Measurements from ENCODE around the gene DGUOK. TPM values are rescaled to one million over a fixed set of nuclear protein-coding genes. Genes with fewer than 3 reads are reported as not detected.

The DGUOK gene
- total and polyA plus RNA-seq, 10 of the 15 experiments (the other 5 are each of a cell fraction or from before 2014, with no cell fraction given), result 64.4 to 234 (median 91.4) TPM

GRCh38 chr2:73913414-73914054 lies 13.1 kb upstream of the DGUOK start:
- no peak overlapping the region for H2AFZ ChIP-seq (ENCODE audit: control insufficient read depth, low read depth, low read length)
- no peak for TF ChIP-seq TCF7 (IDR thresholded peaks at IDR 0.05; ENCODE audit: borderline replicate concordance)
- TF ChIP-seq HCFC1 (IDR thresholded peaks at IDR 0.05; ENCODE audit: low read length), result no peak
- TF ChIP-seq ZBTB40 (IDR thresholded peaks at IDR 0.05; ENCODE audit: borderline replicate concordance), result no peak
- TF ChIP-seq FOXM1 (IDR thresholded peaks at IDR 0.05; ENCODE audit: low read depth, low read length), result no peak
- TF ChIP-seq IRF3 (IDR thresholded peaks at IDR 0.05), result no peak
- no peak for TF ChIP-seq HSF1 (IDR thresholded peaks at IDR 0.05; ENCODE audit: low read depth, low read length)
- no peak for TF ChIP-seq SP1 (IDR thresholded peaks at IDR 0.05; ENCODE audit: low read depth, low read length)
- no peaks in the 10 kb centered on the region for H3K36me3 ChIP-seq (ENCODE audit: control insufficient read depth in 2 of 2, insufficient read depth in 2 of 2, low read length in 1 of 2)
- no peaks in the 10 kb centered on the region for H3K9me3 ChIP-seq (replicated peaks; ENCODE audit: control insufficient read depth, insufficient read depth, low read length)
- BruUV-seq (replicated peaks), result no TSS peak
- CTCF ChIA-PET, result interaction anchor here (1.6 kb wide), 1 partner anchor 90 kb away, joined by 5 read pairs; no protein-coding TSS in a partner anchor
- POLR2A ChIA-PET, result no interaction called here
- H3K4me1 ChIP-seq (ENCODE audit: control insufficient read depth, insufficient read depth, low read length), result no peaks in the 10 kb centered on the region
- H3K27me3 ChIP-seq (replicated peaks in 1 of 2; ENCODE audit: control insufficient read depth in 2 of 2, insufficient read depth in 2 of 2, low read length in 1 of 2), result no peaks in the 10 kb centered on the region
- RAD21 ChIA-PET (ENCODE audit: unreplicated experiment), result interaction anchor here (2.2 kb wide), 1 partner anchor 75 kb away, joined by 7 read pairs; no protein-coding TSS in a partner anchor
- no peak for ATAC-seq
- WGBS (ENCODE audit: insufficient coverage, insufficient replicate concordance, low lambda C conversion rate, missing lambda C conversion rate), result 82% methylated on average over 8 of the region's 8 CpGs
- no peak overlapping the region for H3K4me3 ChIP-seq
- no peaks in the 10 kb centered on the region for H4K20me1 ChIP-seq (ENCODE audit: control insufficient read depth, insufficient read depth)
- no peak overlapping the region for H3K9ac ChIP-seq (ENCODE audit: control insufficient read depth, insufficient read depth, low read length)
- DNase-seq (ENCODE audit: low read depth, low spot score), result no peak
- no peak overlapping the region for H3K27ac ChIP-seq (ENCODE audit: control insufficient read depth, insufficient read depth)
- in situ Hi-C loops (cut with MboI), result no loop called here
- intact Hi-C loops (cut with micrococcal nuclease; ENCODE audit: unreplicated experiment), result no loop called here
- no peak overlapping the region for H3K4me2 ChIP-seq (ENCODE audit: control insufficient read depth, insufficient read depth)
- SMC1A ChIA-PET (ENCODE audit: uncharacterized antibody, unreplicated experiment), result interaction anchor here (0.7 to 3.9 kb wide), 3 partner anchors 74 to 140 kb away, joined by 3 to 21 read pairs (median 3); no protein-coding TSS in a partner anchor
- no peak for FAIRE-seq
- no peaks in the 10 kb centered on the region for H3K79me2 ChIP-seq (ENCODE audit: control insufficient read depth, insufficient read depth, low read length)

All from GM12878 (cell line).